Measurements from ENCODE around the gene C11orf91. TPM values are rescaled to one million over a fixed set of nuclear protein-coding genes. Genes with fewer than 3 reads are reported as not detected.
A peak's percentile ranks its signal among the peaks of the same experiment; 100 is the strongest.

C11orf91 gene
- total RNA-seq, 2 experiments from 2014 or later: not detected

GRCh38 chr11:33669598-33670249 lies 30.9 kb downstream of the C11orf91 start:
- H3K36me3 ChIP-seq (ENCODE audit: insufficient read depth, low read length): peaks cover 75% of the 10 kb centered on the region
- no peaks in the 10 kb centered on the region for H4K20me1 ChIP-seq (ENCODE audit: insufficient read depth, low read length)
- no peaks in the 10 kb centered on the region for H3K79me2 ChIP-seq (ENCODE audit: insufficient read depth, low read depth, low read length)
- no peak overlapping the region for H3K27ac ChIP-seq (ENCODE audit: low read depth, low read length, poor library complexity, severe bottlenecking)
- no peak for DNase-seq (ENCODE audit: low spot score)
- no peaks in the 10 kb centered on the region for H3K9me3 ChIP-seq (ENCODE audit: low read length)
- intact Hi-C loops (cut with micrococcal nuclease; ENCODE audit: unreplicated experiment): no loop called here
- no peak overlapping the region for H2AFZ ChIP-seq (ENCODE audit: low read length)
- no peak overlapping the region for H3K4me3 ChIP-seq (ENCODE audit: low read depth, low read length, poor library complexity, severe bottlenecking)
- ChIA-PET POLR2A (no interaction called here), CTCF (ENCODE audit: unreplicated experiment) (no interaction called here)
- no peaks in the 10 kb centered on the region for H3K4me1 ChIP-seq (ENCODE audit: insufficient read depth, low read length, poor library complexity, severe bottlenecking)
- H3K9me2 ChIP-seq (ENCODE audit: insufficient read depth, low read length): no peaks in the 10 kb centered on the region
- no TSS peak for BruUV-seq (replicated peaks)
- no peak overlapping the region for H3K4me2 ChIP-seq (ENCODE audit: low read length)
- TF ChIP-seq EZH2phosphoT487 (IDR thresholded peaks at IDR 0.05; ENCODE audit: borderline replicate concordance, low read depth, low read length): no peak
- TF ChIP-seq CTCF (conservative IDR thresholded peaks at IDR 0.05; ENCODE audit: low read length): no peak

GRCh38 chr11:33668951-33669596 lies 31.6 kb downstream of the C11orf91 start:
- Histone ChIP-seq H3K9me2 (ENCODE audit: insufficient read depth, low read length) (no peaks in the 10 kb centered on the region), H3K9me3 (ENCODE audit: low read length) (no peaks in the 10 kb centered on the region), H3K36me3 (ENCODE audit: insufficient read depth, low read length) (peaks cover 75% of the 10 kb centered on the region), H3K79me2 (ENCODE audit: insufficient read depth, low read depth, low read length) (no peaks in the 10 kb centered on the region), H3K4me2 (ENCODE audit: low read length) (no peak overlapping the region), H3K27ac (ENCODE audit: low read depth, low read length, poor library complexity, severe bottlenecking) (no peak overlapping the region), H3K4me3 (ENCODE audit: low read depth, low read length, poor library complexity, severe bottlenecking) (no peak overlapping the region), H3K4me1 (ENCODE audit: insufficient read depth, low read length, poor library complexity, severe bottlenecking) (no peaks in the 10 kb centered on the region), H4K20me1 (ENCODE audit: insufficient read depth, low read length) (no peaks in the 10 kb centered on the region), H2AFZ (ENCODE audit: low read length) (no peak overlapping the region)
- no peak for TF ChIP-seq EZH2phosphoT487 (IDR thresholded peaks at IDR 0.05; ENCODE audit: borderline replicate concordance, low read depth, low read length)
- TF ChIP-seq CTCF (conservative IDR thresholded peaks at IDR 0.05; ENCODE audit: low read length): no peak
- POLR2A ChIA-PET: interaction anchor here (0.9 kb wide), 1 partner anchor 315 kb away, joined by 3 read pairs; no protein-coding TSS in a partner anchor
- intact Hi-C loops (cut with micrococcal nuclease; ENCODE audit: unreplicated experiment): no loop called here
- CTCF ChIA-PET (ENCODE audit: unreplicated experiment): no interaction called here
- no TSS peak for BruUV-seq (replicated peaks)
- no peak for DNase-seq (ENCODE audit: low spot score)

GRCh38 chr11:33668468-33668825 lies 32.2 kb downstream of the C11orf91 start:
- Histone ChIP-seq H3K4me1 (ENCODE audit: insufficient read depth, low read length, poor library complexity, severe bottlenecking) (no peaks in the 10 kb centered on the region), H4K20me1 (ENCODE audit: insufficient read depth, low read length) (no peaks in the 10 kb centered on the region), H3K9me3 (ENCODE audit: low read length) (no peaks in the 10 kb centered on the region), H2AFZ (ENCODE audit: low read length) (no peak overlapping the region), H3K4me3 (ENCODE audit: low read depth, low read length, poor library complexity, severe bottlenecking) (no peak overlapping the region), H3K36me3 (ENCODE audit: insufficient read depth, low read length) (peaks cover 75% of the 10 kb centered on the region), H3K27ac (ENCODE audit: low read depth, low read length, poor library complexity, severe bottlenecking) (no peak overlapping the region), H3K4me2 (ENCODE audit: low read length) (no peak overlapping the region), H3K9me2 (ENCODE audit: insufficient read depth, low read length) (no peaks in the 10 kb centered on the region), H3K79me2 (ENCODE audit: insufficient read depth, low read depth, low read length) (no peaks in the 10 kb centered on the region)
- TF ChIP-seq EZH2phosphoT487 (IDR thresholded peaks at IDR 0.05; ENCODE audit: borderline replicate concordance, low read depth, low read length): no peak
- no peak for TF ChIP-seq CTCF (conservative IDR thresholded peaks at IDR 0.05; ENCODE audit: low read length)
- TSS peak; percentile 51 for BruUV-seq (replicated peaks)
- intact Hi-C loops (cut with micrococcal nuclease; ENCODE audit: unreplicated experiment): no loop called here
- DNase-seq (ENCODE audit: low spot score): no peak
- CTCF ChIA-PET (ENCODE audit: unreplicated experiment): no interaction called here
- POLR2A ChIA-PET: interaction anchor here (0.9 kb wide), 1 partner anchor 314 kb away, joined by 3 read pairs; no protein-coding TSS in a partner anchor
